ENCODE results near the gene SEL1L.
"Not testable (repeated sequence)": the region's sequence is repeated elsewhere in the genome, so short reads cannot be mapped to it uniquely, and the experiment has no call there.

The SEL1L gene

GRCh38 chr14:81476816-81477215, 56.8 kb downstream of the SEL1L start:
- H3K4me3 ChIP-seq = no peak overlapping the region
- no peak for TF ChIP-seq Cebpa-rat (IDR thresholded peaks at IDR 0.05)
- H3K27ac ChIP-seq = no peak overlapping the region
- H3K4me1 ChIP-seq = peaks cover 14% of the 10 kb centered on the region
- no peaks in the 10 kb centered on the region for H3K27me3 ChIP-seq
- peaks cover 66% of the 10 kb centered on the region for H3K36me3 ChIP-seq
- no peaks in the 10 kb centered on the region for H4K20me1 ChIP-seq
- H3K9me3 ChIP-seq = no peaks in the 10 kb centered on the region
- H3K9ac ChIP-seq = no peak overlapping the region
- no peak overlapping the region for H3K4me2 ChIP-seq

DNA sequence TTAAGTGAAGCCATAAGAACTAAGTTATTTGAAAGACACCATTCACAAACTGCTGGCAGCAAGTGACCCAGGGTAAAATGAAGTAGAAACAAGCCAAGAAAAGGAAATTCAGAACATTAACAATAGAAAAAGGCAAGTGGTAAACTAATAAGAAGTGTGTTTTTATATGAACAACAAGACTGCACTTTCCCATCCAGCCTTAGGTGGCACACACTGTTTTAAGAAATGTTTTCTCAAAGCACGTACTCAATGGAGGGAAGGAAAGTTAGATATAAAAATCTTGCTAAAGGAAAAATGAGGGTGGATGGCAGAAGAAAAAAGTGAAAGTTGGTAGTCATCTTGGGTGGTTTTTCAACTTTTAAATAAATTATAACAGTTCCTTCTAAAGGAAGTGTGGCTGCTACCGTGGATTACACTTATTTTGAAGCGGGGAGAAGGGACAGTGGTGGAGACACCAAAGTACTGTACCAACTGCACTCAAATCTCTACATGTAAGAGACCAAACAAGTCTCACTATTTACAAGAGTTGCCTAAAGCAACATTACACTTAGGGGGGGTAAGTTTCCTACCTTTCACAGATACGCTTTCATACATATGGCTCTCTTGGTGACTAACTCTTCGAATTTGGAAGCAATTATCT, 58.8 kb downstream of the SEL1L start:
- TF ChIP-seq Cebpa-rat (IDR thresholded peaks at IDR 0.05) = no peak
- Histone ChIP-seq H4K20me1 (no peaks in the 10 kb centered on the region), H3K9me3 (no peaks in the 10 kb centered on the region), H3K27ac (no peak overlapping the region), H3K9ac (no peak overlapping the region), H3K4me2 (peak overlapping the region; percentile 45; the same call in 1 of the 2 replicates), H3K27me3 (no peaks in the 10 kb centered on the region), H3K4me3 (no peak overlapping the region), H3K4me1 (peaks cover 22% of the 10 kb centered on the region), H3K36me3 (peaks cover 52% of the 10 kb centered on the region)

GRCh38 chr14:81474148-81474492, 59.5 kb downstream of the SEL1L start:
- Histone ChIP-seq H4K20me1 (no peaks in the 10 kb centered on the region), H3K27me3 (no peaks in the 10 kb centered on the region), H3K9ac (no peak overlapping the region), H3K4me3 (no peak overlapping the region), H3K4me1 (peaks cover 22% of the 10 kb centered on the region), H3K4me2 (peak overlapping the region; percentile 45), H3K36me3 (peaks cover 47% of the 10 kb centered on the region), H3K9me3 (no peaks in the 10 kb centered on the region), H3K27ac (no peak overlapping the region)
- TF ChIP-seq Cebpa-rat (IDR thresholded peaks at IDR 0.05) = no peak

DNA sequence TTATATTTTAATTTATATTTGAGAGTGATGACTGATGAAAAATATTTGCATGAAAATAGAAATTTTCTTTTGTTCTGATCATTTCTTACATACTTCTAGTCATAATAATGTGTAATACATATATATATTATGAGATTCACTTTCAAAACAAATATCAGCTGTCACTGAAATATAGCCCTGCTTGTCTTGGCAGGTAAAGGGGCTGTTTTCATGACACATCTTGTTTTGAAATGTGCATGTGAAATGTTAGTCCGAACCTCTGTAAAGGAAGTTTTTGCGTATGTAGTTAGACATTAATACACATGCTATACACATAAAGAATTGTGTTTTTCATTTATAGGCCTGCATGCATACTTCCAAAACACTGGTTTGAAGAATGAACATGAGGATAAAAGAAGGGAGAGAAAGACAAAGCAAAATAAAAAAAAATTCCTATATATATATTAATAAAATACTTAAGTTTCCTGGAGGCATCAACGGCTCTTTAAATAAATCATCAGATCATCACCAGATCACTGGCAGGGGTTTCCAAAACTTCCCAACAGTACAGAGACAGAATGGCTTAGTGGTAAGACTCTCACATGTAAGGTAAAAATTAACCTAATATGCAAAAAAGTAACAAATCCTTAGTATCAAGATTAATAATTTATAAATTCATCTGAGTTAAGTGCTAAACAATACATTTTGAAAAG, 60.1 kb downstream of the SEL1L start:
- Histone ChIP-seq H3K27ac (no peak overlapping the region), H3K4me3 (no peak overlapping the region), H3K9ac (no peak overlapping the region), H3K36me3 (peaks cover 41% of the 10 kb centered on the region), H3K4me2 (peak overlapping the region; percentile 45; the same call in 1 of the 2 replicates), H3K27me3 (no peaks in the 10 kb centered on the region), H4K20me1 (no peaks in the 10 kb centered on the region), H3K4me1 (peaks cover 22% of the 10 kb centered on the region), H3K9me3 (no peaks in the 10 kb centered on the region)
- TF ChIP-seq Cebpa-rat (IDR thresholded peaks at IDR 0.05) = no peak

- no peak overlapping the region for H3K4me2 ChIP-seq
- no peak overlapping the region for H3K9ac ChIP-seq
Observed at GRCh38 chr14:81472096-81472800, 61.4 kb downstream of the SEL1L start.

GRCh38 chr14:81471062-81471461, 62.6 kb downstream of the SEL1L start:
- peak overlapping the region; percentile 14; the same call in 1 of the 2 replicates for H3K4me2 ChIP-seq
- H3K36me3 ChIP-seq = peaks cover 18% of the 10 kb centered on the region
- H3K27ac ChIP-seq = no peak overlapping the region
- no peak overlapping the region for H3K9ac ChIP-seq
- peaks cover 22% of the 10 kb centered on the region for H3K4me1 ChIP-seq
- no peaks in the 10 kb centered on the region for H3K27me3 ChIP-seq
- no peaks in the 10 kb centered on the region for H3K9me3 ChIP-seq
- no peaks in the 10 kb centered on the region for H4K20me1 ChIP-seq
- H3K4me3 ChIP-seq = no peak overlapping the region
- no peak for TF ChIP-seq Cebpa-rat (IDR thresholded peaks at IDR 0.05)

More at GRCh38 chr14:81472096-81472800, 61.4 kb downstream of the SEL1L start:
- TF ChIP-seq Cebpa-rat (IDR thresholded peaks at IDR 0.05) = no peak
- H3K27ac ChIP-seq = no peak overlapping the region
- no peaks in the 10 kb centered on the region for H3K27me3 ChIP-seq
- H3K9me3 ChIP-seq = no peaks in the 10 kb centered on the region
- H4K20me1 ChIP-seq = no peaks in the 10 kb centered on the region
- peaks cover 22% of the 10 kb centered on the region for H3K4me1 ChIP-seq
- H3K36me3 ChIP-seq = peaks cover 30% of the 10 kb centered on the region
- H3K4me3 ChIP-seq = no peak overlapping the region

GRCh38 chr14:81470557-81470826, 63.2 kb downstream of the SEL1L start:
- peaks cover 22% of the 10 kb centered on the region for H3K4me1 ChIP-seq
- H3K9ac ChIP-seq, H3K4me2 ChIP-seq, H3K27ac ChIP-seq, H3K9me3 ChIP-seq, H3K4me3 ChIP-seq, H3K27me3 ChIP-seq, H4K20me1 ChIP-seq: not testable (repeated sequence)
- H3K36me3 ChIP-seq = peaks cover 13% of the 10 kb centered on the region

DNA sequence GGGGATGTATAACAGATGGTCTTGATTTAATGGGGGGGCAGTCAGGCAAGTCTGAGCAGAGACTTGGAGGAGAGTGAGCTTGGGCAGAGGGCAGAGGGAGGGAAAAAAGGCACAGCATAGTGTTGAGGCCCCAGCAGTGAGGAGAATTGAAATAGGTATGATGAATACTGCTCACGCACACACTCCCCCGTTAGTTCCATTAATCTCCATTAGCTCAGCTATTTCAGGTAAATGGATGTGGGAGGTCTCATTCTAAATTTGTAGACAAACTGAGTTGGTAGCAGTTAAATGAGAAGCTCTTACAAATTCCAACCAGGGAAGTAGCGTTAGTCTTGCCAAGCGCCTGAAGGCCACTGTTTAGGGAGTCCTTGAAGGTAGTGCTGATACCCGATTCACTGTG, 66.8 kb downstream of the SEL1L start:
- Histone ChIP-seq H3K9ac (no peak overlapping the region), H3K4me3 (no peak overlapping the region), H4K20me1 (no peaks in the 10 kb centered on the region), H3K27me3 (no peaks in the 10 kb centered on the region), H3K4me1 (peaks cover 13% of the 10 kb centered on the region), H3K4me2 (no peak overlapping the region), H3K9me3 (no peaks in the 10 kb centered on the region; the same call in 1 of the 2 replicates), H3K36me3 (peaks cover under 1% of the 10 kb centered on the region; the same call in 1 of the 2 replicates), H3K27ac (no peak overlapping the region)
- TF ChIP-seq Cebpa-rat (IDR thresholded peaks at IDR 0.05) = no peak

- Histone ChIP-seq H4K20me1 (no peaks in the 10 kb centered on the region), H3K9ac (no peak overlapping the region), H3K4me3 (no peak overlapping the region), H3K36me3 (no peaks in the 10 kb centered on the region), H3K27me3 (no peaks in the 10 kb centered on the region), H3K4me2 (no peak overlapping the region), H3K27ac (no peak overlapping the region), H3K4me1 (peaks cover 5% of the 10 kb centered on the region; the same call in 1 of the 2 replicates), H3K9me3 (no peaks in the 10 kb centered on the region; the same call in 1 of the 2 replicates)
- no peak for TF ChIP-seq Cebpa-rat (IDR thresholded peaks at IDR 0.05)
Observed at GRCh38 chr14:81465507-81466228, 68.0 kb downstream of the SEL1L start.

- H3K4me2 ChIP-seq = peak overlapping the region; percentile 73
- not testable (repeated sequence) for H3K4me1 ChIP-seq, H4K20me1 ChIP-seq, H3K9me3 ChIP-seq, H3K27me3 ChIP-seq, H3K36me3 ChIP-seq
- peak overlapping the region; percentile 94 for H3K27ac ChIP-seq
- H3K9ac ChIP-seq = peak overlapping the region; percentile 86
- peak overlapping the region; percentile 59 for H3K4me3 ChIP-seq
Observed at GRCh38 chr14:81465003-81465392, 68.7 kb downstream of the SEL1L start.
